ENCODE measurements around the gene MYL11.

Gene MYL11

GRCh38 chr16:30357085-30357714, 17.4 kb upstream of the MYL11 start:
- no peak for TF ChIP-seq ZFX (IDR thresholded peaks at IDR 0.05)
- peak overlapping the region; percentile 95 for H3K27ac ChIP-seq

DNA sequence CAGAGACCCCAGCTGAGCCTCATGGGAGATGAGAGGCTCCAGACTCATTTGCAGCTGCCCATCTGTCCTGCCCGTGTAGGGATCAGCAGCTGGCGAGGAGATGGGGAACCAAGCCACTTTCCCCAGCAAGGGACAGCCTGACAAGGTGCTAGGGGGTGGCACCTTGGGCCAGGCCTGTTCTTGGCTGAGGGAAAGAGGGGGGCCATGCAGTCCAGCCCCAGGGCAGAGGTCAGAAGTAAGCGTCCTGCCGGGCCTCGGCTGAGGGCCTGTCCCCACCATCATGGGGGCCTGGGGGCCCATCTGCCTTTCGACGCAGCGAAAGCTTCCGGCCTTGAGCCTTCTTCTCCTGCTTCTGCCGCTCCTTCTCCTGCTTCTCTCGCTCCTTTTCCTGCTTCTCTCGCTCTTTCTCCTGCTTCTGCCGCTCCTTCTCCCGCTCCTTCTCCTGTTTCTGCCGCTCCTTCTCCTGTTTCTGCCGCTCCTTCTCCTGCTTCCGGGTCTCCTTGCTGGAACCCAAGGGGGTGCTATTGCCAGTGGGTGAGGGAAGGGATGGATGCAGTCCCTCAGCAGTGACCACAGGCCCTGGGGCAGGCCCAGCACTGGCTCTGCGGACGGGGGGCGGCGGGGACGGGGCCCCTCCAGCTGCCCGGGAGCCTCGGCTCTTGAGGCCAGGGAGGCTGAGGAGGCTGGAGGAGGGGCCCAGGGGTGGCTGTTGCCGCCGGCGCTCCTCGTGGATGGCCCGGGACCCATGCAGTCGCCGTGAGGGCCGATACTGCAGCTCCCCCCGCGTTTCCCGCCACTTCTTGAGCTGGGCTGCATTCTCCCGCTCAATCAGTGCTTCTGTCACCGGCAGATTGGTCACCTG, 16.7 kb upstream of the MYL11 start:
- H3K27ac ChIP-seq: no peak overlapping the region; the same call in 1 of the 2 replicates
- TF ChIP-seq, protein P1, sequence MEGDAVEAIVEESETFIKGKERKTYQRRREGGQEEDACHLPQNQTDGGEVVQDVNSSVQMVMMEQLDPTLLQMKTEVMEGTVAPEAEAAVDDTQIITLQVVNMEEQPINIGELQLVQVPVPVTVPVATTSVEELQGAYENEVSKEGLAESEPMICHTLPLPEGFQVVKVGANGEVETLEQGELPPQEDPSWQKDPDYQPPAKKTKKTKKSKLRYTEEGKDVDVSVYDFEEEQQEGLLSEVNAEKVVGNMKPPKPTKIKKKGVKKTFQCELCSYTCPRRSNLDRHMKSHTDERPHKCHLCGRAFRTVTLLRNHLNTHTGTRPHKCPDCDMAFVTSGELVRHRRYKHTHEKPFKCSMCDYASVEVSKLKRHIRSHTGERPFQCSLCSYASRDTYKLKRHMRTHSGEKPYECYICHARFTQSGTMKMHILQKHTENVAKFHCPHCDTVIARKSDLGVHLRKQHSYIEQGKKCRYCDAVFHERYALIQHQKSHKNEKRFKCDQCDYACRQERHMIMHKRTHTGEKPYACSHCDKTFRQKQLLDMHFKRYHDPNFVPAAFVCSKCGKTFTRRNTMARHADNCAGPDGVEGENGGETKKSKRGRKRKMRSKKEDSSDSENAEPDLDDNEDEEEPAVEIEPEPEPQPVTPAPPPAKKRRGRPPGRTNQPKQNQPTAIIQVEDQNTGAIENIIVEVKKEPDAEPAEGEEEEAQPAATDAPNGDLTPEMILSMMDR (conservative IDR thresholded peaks at IDR 0.05): no peak
- no peak for TF ChIP-seq ZFX (IDR thresholded peaks at IDR 0.05)

GRCh38 chr16:30358577-30358936, 16.0 kb upstream of the MYL11 start:
- H3K27ac ChIP-seq: no peak overlapping the region
- TF ChIP-seq, protein P1 (conservative IDR thresholded peaks at IDR 0.05): no peak
- no peak for TF ChIP-seq ZFX (IDR thresholded peaks at IDR 0.05)

DNA sequence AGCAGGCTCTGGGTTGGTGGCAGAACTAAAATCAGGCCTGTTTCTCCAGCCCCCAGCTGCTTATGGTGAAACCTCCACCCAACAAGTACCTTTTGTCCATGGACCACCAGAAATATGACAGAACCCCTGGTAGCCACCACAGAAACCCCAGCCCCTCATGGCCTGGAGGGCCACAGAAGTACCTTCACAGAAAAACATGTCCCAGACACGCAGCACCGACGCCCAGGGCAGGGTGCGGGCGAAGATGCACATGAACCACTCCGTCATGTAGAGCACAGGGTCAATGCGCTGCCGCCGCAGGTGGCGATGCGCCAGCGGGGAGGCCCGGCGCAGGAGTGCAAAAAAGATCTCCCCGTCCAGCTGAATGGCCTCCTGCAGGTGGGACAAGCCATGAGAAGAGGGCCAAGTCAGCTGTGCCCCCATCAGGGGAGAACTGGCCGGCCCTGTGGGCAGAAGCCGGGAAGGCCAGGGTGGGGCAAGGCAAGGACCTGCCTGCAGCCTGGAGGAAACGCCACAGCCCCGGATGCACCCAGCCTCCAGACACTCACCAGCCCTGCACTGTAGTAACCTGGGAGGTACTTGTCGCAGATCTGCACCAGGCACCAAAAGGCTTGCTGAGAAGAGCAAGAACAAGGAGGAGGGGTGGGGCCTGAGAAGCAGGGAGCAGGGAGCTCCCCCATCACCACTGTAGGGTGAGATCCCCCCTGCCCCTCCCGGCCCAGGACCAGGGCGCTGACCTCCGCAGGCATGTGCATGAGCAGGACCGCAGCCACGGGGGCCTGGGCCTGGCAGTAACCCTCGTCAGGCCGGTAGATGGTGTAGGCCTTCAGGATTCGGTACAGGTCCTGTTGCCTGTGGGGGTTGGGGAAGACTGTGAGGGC, 15.4 kb upstream of the MYL11 start:
- peak overlapping the region; percentile 22; the same call in 1 of the 2 replicates for H3K27ac ChIP-seq
- TF ChIP-seq, protein P1 (conservative IDR thresholded peaks at IDR 0.05): no peak
- no peak for TF ChIP-seq ZFX (IDR thresholded peaks at IDR 0.05)

DNA sequence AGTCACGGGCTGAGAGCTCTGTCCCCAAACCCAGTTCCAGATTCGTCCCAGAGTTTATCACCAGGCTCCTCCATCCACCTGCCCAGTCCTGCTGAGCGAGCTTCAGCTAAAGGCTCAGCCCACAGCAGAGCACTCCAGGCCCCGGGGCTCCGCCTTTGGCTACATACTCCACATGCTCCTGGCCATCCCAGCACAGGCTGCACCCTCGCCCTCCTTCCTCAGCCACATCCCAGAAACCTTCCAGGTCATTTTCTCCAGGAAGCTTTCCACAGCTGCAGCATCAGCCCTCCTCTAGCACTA, 14.8 kb upstream of the MYL11 start:
- TF ChIP-seq ZFX (IDR thresholded peaks at IDR 0.05): no peak
- TF ChIP-seq, protein P1 (conservative IDR thresholded peaks at IDR 0.05): no peak
- H3K27ac ChIP-seq: peak overlapping the region; percentile 22; the same call in 1 of the 2 replicates

DNA sequence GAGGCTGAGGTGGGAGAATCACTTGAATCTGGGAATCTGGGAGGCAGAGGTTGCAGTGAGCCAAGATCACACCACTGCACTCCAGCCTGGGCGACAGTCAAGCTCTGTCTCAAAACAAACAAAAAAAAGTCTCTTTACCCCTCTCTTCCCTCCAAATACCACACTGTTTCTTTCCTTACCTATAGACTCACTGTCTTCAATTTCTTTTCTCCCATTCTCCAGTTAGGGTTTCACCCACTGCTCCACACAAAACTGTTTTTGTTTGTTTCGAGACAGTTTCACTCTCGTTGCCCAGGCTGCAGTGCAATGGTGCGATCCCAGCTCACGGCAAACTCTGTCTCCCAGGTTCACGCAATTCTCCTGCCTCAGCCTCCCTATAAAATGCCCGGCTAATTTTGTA, 13.4 kb upstream of the MYL11 start:
- TF ChIP-seq, protein P1 (conservative IDR thresholded peaks at IDR 0.05): no peak
- no peak for TF ChIP-seq ZFX (IDR thresholded peaks at IDR 0.05)
- H3K27ac ChIP-seq: no peak overlapping the region

DNA sequence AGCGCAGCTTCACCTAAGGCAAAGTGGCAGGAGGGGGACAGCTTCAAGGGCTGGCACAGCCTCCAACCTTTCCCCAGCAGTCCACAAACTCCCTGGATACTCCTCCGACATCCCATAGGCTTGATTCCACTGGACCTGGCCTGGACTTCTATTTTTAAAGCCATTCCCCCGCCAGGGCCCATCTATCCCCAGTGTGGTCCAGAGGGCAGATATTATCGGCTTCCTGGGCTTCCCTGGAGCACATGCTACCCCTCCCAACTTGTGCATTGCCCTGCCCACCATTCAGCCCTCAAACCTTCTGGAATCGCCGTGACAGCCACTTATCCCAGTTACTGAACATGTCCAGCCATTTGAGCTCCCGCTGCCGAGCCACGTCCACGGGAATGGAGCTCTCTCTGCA, 9.4 kb upstream of the MYL11 start:
- no peak for TF ChIP-seq ZFX (IDR thresholded peaks at IDR 0.05)
- TF ChIP-seq, protein P1 (conservative IDR thresholded peaks at IDR 0.05): no peak
- H3K27ac ChIP-seq: no peak overlapping the region

All from C4-2B (cell line).